Measurements from ENCODE around the gene MTF1.
"Not testable (repeated sequence)": the region's sequence is repeated elsewhere in the genome, so short reads cannot be mapped to it uniquely, and the experiment has no call there.

The MTF1 gene

GRCh38 chr1:37859507-37860345, at the start of gene MTF1:
MTF1 (minus strand) TSS chr1:37859592; CDS start chr1:37857658, 1,934 bp downstream.
- DNase-seq, result peak; percentile 94 to 96

GRCh38 chr1:37908531-37908930, 49.1 kb upstream of the MTF1 start:
- not testable (repeated sequence) for DNase-seq

GRCh38 chr1:37907416-37908125, 48.2 kb upstream of the MTF1 start:
- DNase-seq, result not testable (repeated sequence)

- DNase-seq, result not testable (repeated sequence)
Observed at GRCh38 chr1:37906591-37906990, 47.2 kb upstream of the MTF1 start.

GRCh38 chr1:37905727-37906126, 46.3 kb upstream of the MTF1 start:
- no peak for DNase-seq

GRCh38 chr1:37903921-37904320, 44.5 kb upstream of the MTF1 start:
- DNase-seq, result not testable (repeated sequence)

- DNase-seq, result no peak
Observed at GRCh38 chr1:37902983-37903382, 43.6 kb upstream of the MTF1 start.

GRCh38 chr1:37901893-37902225, 42.5 kb upstream of the MTF1 start:
- DNase-seq, result no peak

GRCh38 chr1:37901191-37901892, 42.0 kb upstream of the MTF1 start:
- DNase-seq, result no peak

- DNase-seq, result not testable (repeated sequence)
Observed at GRCh38 chr1:37897563-37897962, 38.2 kb upstream of the MTF1 start.

GRCh38 chr1:37893673-37894072, 34.3 kb upstream of the MTF1 start:
- no peak for DNase-seq

- DNase-seq, result no peak
Observed at GRCh38 chr1:37892151-37893047, 33.0 kb upstream of the MTF1 start.

- peak in 1 of 2 experiments; percentile 1 for DNase-seq
Observed at GRCh38 chr1:37890378-37891014, 31.1 kb upstream of the MTF1 start.

GRCh38 chr1:37888022-37888700, 28.8 kb upstream of the MTF1 start:
- DNase-seq, result no peak

- DNase-seq, result no peak
Observed at GRCh38 chr1:37884145-37884544, 24.8 kb upstream of the MTF1 start.

- no peak for DNase-seq
Observed at GRCh38 chr1:37883671-37884070, 24.3 kb upstream of the MTF1 start.

GRCh38 chr1:37879865-37880264, 20.5 kb upstream of the MTF1 start:
- no peak for DNase-seq

GRCh38 chr1:37878071-37878470, 18.7 kb upstream of the MTF1 start:
- DNase-seq, result no peak

- DNase-seq, result no peak
Observed at GRCh38 chr1:37875833-37876232, 16.4 kb upstream of the MTF1 start.

- DNase-seq, result no peak
Observed at GRCh38 chr1:37872692-37873091, 13.3 kb upstream of the MTF1 start.

- DNase-seq, result no peak
Observed at GRCh38 chr1:37868466-37868865, 9.1 kb upstream of the MTF1 start.
